Measurements from ENCODE around the gene DHRS3.

- TF ChIP-seq, protein P1, sequence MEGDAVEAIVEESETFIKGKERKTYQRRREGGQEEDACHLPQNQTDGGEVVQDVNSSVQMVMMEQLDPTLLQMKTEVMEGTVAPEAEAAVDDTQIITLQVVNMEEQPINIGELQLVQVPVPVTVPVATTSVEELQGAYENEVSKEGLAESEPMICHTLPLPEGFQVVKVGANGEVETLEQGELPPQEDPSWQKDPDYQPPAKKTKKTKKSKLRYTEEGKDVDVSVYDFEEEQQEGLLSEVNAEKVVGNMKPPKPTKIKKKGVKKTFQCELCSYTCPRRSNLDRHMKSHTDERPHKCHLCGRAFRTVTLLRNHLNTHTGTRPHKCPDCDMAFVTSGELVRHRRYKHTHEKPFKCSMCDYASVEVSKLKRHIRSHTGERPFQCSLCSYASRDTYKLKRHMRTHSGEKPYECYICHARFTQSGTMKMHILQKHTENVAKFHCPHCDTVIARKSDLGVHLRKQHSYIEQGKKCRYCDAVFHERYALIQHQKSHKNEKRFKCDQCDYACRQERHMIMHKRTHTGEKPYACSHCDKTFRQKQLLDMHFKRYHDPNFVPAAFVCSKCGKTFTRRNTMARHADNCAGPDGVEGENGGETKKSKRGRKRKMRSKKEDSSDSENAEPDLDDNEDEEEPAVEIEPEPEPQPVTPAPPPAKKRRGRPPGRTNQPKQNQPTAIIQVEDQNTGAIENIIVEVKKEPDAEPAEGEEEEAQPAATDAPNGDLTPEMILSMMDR (conservative IDR thresholded peaks at IDR 0.05 in 1 of 2, IDR thresholded peaks at IDR 0.05 in 1 of 2; ENCODE audit: extremely low read depth in 1 of 2, insufficient read depth in 1 of 2, low read depth in 1 of 2, low read length in 2 of 2) = no peak
- TF ChIP-seq EZH2 (IDR thresholded peaks at IDR 0.05; ENCODE audit: borderline replicate concordance, low read length) = no peak
Observed at GRCh38 chr1:12544992-12545391, 73.0 kb downstream of the DHRS3 start.
